ENCODE results near the gene TOM1.

Gene TOM1

GRCh38 chr22:35305525-35306070, 5.9 kb downstream of the TOM1 start:
- DNase-seq, result no peak

GRCh38 chr22:35306350-35306967, 6.8 kb downstream of the TOM1 start:
- DNase-seq, result no peak

More at GRCh38 chr22:35305525-35306070, 5.9 kb downstream of the TOM1 start:
- intact Hi-C loops (cut with DNase I), result no loop called here

GRCh38 chr22:35307372-35307771, 7.7 kb downstream of the TOM1 start:
- intact Hi-C loops (cut with DNase I), result no loop called here
- DNase-seq, result no peak

More at GRCh38 chr22:35306350-35306967, 6.8 kb downstream of the TOM1 start:
- intact Hi-C loops (cut with DNase I), result no loop called here

- no peak for DNase-seq
- intact Hi-C loops (cut with DNase I), result no loop called here
These were observed 8.2 kb downstream of the TOM1 start for GRCh38 chr22:35307892-35308291.

DNA sequence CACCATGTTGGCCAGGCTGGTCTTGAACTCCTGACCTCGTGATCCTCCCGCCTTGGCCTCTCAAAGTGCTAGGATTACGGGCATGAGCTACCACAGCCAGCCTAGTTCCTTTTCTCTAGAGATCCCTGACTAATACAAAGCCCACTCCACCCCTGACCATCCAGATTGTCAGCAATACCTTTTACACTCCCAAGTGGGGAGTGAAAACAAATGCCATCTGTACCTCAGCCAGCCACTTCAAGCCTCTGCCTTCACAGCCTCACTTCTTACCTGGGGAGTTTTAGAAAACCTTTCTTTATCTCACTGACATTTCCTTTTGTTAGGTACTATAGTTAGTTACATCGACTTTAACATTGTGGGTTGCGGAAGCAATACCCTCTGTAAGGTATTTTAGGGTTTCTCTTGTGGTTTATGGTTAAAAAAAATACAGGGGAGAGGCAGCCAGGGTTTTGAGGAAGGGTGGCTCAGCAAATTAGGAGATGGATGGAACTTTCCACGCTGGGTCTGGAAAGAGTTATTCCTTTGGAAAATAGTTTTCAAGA, 8.9 kb downstream of the TOM1 start:
- intact Hi-C loops (cut with DNase I), result no loop called here

DNA sequence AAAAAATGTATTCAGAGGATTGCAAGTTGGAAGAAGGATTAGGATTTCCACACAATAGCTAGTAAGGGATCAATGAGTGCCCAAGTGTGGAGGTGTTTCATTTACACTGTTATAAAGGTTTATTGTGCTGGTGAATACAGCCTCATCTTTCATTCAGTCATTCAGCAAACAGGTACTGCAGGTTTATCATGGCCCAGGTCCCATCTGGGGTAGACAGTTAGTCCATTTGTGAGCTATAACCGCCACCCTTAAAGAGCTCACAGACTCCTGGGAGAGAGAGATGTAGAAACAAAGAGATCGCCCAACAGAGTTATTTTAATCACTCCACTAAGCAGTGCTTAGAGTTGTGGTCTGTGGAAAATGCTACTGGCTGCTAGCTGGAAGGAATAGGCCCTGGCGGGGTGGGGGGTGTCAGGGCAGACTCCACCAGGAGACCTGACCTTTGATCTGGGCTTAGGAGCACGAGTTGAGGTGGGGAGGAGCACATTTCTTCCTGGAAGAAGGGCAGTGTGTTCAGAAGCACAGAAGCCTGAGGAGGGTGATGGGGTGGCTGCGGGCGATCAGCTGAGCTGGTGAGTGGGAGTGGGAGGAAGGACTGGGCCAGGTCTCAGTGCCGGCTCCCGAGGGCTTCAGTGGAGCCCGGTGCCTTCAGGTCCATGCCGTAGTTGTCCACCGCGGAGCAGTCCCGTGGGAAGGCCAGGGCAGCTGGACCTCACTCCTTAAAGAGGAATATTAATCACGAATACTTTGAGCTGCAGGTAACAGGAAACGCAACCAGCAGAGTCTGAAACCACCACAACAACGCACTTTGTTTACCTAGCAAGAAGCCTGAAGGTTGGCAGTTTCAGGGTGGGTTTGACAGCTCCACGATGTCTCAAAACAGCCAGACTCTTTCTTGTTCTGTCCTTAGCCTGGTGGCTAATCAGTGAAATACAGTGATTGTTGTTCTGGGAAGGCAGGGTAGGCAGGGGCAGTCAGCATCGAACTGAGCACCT, 11.2 kb downstream of the TOM1 start:
- peak in 1 of 10 donors; percentile 77 for DNase-seq
- intact Hi-C loops (cut with DNase I), result no loop called here

More for the DNA sequence above, 8.9 kb downstream of the TOM1 start:
- DNase-seq, result no peak

GRCh38 chr22:35311551-35311999, 11.9 kb downstream of the TOM1 start:
- DNase-seq, result no peak
- intact Hi-C loops (cut with DNase I), result no loop called here

GRCh38 chr22:35312198-35313059, 12.7 kb downstream of the TOM1 start:
- intact Hi-C loops (cut with DNase I), result no loop called here
- peak in 1 of 10 donors; percentile 72 for DNase-seq

- DNase-seq, result no peak
- intact Hi-C loops (cut with DNase I), result no loop called here
These were observed 13.8 kb downstream of the TOM1 start for GRCh38 chr22:35313311-35314121.

DNA sequence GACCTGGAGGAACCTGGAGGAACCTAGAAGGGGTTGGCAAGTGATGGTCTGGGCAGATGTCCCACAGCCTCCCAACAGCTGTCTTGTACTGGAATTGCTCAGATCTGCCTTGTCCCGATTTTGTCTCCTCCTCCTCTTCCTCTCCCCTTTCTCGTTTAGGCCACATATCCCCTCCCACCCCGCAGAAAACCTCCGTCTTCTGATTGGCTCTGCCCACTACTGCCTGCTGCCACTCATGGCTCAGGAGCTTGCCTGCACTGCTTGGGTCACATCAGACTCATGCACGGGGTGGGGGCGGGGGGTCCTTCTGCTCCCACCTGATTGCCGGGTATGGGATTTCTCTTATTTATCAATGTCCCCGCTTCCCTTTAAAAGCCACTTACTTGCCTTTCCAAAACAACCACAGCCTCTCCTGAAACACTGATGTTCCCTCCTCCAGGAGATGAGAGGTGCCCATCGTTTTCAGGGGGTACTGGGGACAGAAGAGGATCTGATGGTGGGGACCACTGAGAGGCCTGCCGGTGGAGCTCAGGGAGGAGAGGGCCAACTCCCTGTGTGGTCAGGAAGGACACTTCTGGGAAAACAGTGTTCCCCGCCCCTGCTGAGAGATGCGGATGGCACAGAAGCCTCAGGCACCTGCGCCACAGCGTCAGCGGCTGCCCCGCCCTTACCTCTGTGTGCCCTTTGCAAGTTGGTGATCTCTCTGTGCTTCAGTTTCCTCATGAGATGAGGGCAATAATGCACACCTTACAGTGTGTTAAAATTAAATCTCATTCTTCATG, 14.7 kb downstream of the TOM1 start:
- no peak for DNase-seq
- intact Hi-C loops (cut with DNase I), result no loop called here

GRCh38 chr22:35315141-35315854, 15.6 kb downstream of the TOM1 start:
- intact Hi-C loops (cut with DNase I), result no loop called here

GRCh38 chr22:35315855-35316745, 16.4 kb downstream of the TOM1 start:
- DNase-seq, result no peak
- intact Hi-C loops (cut with DNase I), result no loop called here

More at GRCh38 chr22:35315141-35315854, 15.6 kb downstream of the TOM1 start:
- no peak for DNase-seq

DNA sequence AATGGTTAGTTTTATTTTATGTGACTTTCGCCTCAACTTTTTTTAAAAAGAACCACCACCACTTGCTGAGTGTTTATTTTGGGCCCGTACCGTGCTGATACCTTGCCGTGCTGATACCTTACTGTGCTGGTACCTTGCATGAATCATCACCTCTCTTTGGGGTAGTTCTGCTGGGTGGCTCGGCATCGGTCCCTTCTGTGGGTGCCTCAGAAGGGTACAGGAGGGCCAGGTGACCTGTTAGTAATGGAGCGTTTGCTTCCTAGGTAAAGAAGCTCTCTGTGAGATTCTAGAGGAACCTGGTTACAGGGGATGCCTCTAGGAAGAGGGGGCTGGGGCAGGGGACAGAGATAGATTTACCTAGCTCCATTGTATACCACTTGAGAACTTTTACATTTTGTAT, 17.1 kb downstream of the TOM1 start:
- intact Hi-C loops (cut with DNase I), result no loop called here
- DNase-seq, result no peak

GRCh38 chr22:35317680-35318290, 18.1 kb downstream of the TOM1 start:
- DNase-seq, result peak in 2 of 10 donors; percentile 57 to 71
- intact Hi-C loops (cut with DNase I), result no loop called here

- intact Hi-C loops (cut with DNase I), result no loop called here
- peak in 1 of 10 donors; percentile 74 for DNase-seq
These were observed 18.9 kb downstream of the TOM1 start for GRCh38 chr22:35318346-35319215.
